Glomerular visceral epithelial cell (primary cell): ENCODE results near the gene LONP1.
"Not testable (repeated sequence)": the region's sequence is repeated elsewhere in the genome, so short reads cannot be mapped to it uniquely, and the experiment has no call there.

Source experiments
- DNase-seq: peaks from one replicate; pipeline ENCODE4 v3.0.0-alpha.2; 2016; ENCODE audit errors: extremely low spot score

Gene LONP1, protein sequence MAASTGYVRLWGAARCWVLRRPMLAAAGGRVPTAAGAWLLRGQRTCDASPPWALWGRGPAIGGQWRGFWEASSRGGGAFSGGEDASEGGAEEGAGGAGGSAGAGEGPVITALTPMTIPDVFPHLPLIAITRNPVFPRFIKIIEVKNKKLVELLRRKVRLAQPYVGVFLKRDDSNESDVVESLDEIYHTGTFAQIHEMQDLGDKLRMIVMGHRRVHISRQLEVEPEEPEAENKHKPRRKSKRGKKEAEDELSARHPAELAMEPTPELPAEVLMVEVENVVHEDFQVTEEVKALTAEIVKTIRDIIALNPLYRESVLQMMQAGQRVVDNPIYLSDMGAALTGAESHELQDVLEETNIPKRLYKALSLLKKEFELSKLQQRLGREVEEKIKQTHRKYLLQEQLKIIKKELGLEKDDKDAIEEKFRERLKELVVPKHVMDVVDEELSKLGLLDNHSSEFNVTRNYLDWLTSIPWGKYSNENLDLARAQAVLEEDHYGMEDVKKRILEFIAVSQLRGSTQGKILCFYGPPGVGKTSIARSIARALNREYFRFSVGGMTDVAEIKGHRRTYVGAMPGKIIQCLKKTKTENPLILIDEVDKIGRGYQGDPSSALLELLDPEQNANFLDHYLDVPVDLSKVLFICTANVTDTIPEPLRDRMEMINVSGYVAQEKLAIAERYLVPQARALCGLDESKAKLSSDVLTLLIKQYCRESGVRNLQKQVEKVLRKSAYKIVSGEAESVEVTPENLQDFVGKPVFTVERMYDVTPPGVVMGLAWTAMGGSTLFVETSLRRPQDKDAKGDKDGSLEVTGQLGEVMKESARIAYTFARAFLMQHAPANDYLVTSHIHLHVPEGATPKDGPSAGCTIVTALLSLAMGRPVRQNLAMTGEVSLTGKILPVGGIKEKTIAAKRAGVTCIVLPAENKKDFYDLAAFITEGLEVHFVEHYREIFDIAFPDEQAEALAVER

DNA sequence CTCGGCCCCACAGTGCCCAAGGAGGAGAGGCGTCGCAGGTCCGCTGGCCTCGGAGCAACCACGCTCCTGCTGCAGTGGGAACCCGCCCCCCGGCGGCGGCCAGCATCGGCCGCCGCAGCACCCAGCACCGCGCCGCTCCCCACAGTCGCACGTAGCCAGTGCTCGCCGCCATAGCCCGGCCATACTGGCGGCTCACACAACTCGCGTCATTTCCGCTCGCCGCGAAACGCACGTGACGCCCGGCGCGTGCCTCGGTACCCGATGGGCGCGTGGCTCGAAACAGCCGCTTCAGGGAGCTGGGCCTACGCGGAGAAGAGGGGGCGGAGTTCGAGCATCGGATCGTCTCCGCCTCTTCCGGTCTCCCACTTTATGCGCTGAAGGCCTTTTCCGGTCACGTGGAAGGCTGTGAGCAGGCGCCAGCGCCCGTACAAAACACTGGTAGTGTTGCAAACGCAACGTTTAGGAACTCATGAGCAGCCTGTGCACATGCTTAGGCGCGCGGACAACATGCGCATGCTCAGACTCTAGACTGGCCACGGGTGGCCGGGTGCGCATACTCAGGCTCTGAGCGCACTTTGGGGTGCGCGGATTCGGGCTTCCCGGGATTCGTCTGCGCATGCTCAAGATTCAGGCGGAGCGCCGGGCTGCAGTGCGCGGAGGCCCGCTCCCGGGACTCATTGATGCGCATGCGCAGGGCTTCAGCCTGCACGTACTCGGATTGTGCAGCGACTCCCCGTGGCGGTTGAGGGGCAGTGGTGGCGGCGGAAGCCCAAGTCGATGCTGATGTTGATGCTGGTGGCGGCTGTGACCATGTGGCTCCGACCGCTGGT lies at the start of gene LONP1, which contains the start of gene CATSPERD:
Gene LONP1 (minus strand): TSS at position 186 of the 830 bp plus-strand sequence. CDS start 14 bp downstream, at position 172.
Gene CATSPERD (plus strand): TSS at position 677 of the 830 bp plus-strand sequence. CDS start 101 bp downstream, at position 778.
- DNase-seq: peak; percentile 99

DNA sequence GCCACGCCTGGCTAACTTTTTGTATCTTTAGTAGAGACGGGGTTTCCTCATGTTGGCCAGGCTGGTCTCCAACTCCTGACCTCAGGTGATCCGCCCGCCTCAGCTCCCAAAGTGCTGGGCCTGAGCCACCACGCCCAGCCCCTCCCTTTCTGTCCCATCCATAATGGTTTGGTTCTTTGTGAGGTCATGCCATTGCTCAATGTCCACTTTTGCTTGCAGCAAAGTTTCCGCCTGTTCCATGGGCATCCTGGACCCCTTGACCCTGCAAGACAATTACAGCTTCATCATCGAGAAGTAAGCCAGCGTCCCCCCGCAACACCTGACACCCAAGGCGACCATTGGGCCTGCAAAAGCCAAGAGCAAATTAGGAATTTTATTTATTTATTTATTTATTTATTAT lies 48.0 kb upstream of the LONP1 start:
- no peak for DNase-seq

DNA sequence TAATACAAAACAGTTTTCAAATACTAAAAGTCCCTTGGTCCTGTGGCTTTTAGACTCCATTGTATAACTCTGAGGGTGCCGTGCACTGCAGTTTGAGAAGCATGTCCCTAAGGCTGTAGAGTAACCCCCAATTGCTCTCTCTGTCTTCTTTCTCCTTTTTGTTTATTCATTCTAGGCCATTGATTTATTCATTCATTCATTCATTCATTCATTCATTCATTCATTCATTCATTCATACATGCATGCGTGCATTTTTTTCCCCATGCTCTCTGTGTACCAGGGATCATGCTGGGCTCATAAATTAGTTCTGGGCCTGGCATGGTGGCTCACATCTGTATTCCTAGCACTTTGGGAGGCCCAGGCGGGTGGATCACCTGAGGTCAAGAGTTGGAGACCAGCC lies 45.3 kb upstream of the LONP1 start:
- no peak for DNase-seq

DNA sequence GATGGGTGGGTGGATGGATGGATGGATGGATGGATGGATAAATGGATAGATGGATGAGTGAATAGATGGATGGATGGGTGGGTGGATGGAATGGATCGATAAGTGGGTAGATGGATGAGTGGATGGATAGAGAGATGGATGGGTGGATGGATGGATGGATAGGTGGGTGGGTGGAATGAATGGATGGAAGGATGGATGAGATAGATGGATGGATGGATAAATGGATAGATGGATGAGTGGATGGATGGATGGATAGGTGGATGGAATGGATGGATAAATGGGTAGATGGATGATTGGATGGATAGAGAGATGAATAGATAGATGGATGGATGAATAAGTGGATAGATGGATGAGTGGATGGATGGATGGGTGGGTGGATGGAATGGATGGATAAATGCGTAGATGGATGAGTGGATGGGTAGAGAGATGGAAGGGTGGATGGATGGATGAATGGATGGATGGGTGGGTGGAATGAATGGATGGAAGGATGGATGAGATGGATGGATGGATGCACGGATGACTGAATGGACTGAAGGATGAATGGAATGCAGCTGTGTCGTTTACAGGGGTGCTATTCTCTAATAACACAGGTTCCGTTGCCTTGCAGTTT lies 42.8 kb upstream of the LONP1 start:
- DNase-seq: no peak

DNA sequence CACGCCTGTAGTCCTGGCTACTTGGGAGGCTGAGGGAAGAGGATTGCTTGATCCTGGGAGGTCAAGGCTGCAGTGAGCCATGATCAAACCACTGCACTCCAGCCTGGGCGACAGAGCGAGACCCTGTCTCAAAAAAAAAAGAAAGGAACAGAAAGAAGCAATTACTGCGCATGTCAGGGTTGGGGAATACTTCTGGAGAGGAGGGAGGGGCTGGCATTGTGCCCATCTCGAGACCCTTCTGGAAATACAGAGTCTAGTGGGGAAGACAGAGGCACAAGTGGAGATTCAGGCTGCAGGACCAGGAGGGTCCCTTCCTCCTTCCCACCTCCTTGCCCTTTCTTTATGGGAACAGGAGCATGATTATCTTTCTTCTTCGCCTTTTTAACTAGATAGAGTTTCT lies 33.8 kb upstream of the LONP1 start:
- no peak for DNase-seq

DNA sequence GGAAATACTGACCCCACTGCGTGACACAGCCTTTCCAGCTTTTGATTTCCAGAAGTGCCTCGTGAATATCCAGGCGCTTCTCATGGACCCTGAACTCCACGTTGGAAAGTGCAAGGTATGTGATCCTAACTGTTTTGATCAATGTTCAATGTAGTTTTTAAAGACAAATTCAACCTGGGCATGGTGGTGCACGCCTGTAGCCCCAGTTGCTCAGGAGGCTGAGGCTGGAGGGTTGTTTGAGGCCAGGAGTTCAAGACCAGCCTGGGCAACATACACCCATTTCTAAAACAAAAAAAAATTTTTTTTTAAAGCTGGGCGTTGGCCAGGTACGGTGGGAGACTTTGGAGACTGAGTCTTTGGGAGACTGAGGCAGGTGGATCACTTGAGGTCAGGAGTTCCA lies 31.8 kb upstream of the LONP1 start:
- no peak for DNase-seq

DNA sequence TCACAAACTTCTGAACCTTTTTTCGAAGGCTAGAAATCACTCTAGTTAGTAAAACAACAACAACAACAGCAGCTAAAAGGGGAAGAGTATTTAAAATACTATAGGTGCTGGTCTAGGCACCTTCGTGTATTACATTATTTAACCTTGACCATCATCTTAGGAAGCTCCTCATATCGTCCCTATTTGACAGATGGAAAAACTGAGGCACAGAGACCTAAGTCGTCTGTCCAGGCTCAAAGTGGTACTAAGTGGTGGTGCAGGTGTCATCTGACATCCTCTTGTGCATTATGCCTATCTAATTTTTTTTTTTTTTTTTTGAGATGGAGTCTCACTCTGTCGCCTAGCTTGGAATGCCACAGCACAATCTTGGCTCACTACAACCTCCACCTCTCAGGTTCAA lies 29.6 kb upstream of the LONP1 start:
- DNase-seq: no peak

DNA sequence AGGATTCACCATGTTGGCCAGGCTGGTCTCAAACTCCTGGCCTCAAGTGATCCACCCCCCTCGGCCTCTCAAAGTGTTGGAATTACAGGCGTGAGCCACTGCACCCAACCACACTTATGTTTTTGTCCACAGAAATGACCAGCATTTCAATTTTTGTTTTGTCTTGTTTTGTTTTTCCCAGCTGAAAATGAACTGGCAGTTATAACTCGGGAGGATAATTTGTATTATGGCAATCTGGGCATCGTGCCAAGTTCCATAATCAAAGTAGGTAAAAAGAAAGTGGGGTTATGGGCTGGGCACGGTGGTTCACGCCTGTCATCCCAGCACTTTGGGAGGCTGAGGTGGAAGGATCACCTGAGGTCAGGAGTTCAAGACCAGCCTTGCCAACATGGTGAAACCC lies 29.0 kb upstream of the LONP1 start:
- not testable (repeated sequence) for DNase-seq

DNA sequence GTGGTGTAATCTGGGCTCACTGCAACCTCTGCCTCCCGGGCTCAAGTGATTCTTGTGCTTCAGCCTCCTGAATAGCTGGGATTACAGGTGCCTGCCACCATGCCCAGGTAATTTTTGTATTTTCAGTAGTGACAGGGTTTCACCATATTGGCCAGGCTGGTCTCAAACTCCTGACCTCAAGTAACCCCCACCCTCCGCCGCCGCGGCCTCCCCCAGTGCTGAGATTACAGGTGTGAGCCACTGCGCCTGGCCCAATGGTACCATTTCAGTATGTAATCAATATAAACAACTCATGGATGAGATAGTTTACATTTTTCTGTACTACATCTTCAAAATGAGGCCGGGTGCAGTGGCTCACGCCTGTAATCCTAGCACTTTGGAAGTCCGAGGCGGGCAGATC lies 25.1 kb upstream of the LONP1 start:
- not testable (repeated sequence) for DNase-seq

DNA sequence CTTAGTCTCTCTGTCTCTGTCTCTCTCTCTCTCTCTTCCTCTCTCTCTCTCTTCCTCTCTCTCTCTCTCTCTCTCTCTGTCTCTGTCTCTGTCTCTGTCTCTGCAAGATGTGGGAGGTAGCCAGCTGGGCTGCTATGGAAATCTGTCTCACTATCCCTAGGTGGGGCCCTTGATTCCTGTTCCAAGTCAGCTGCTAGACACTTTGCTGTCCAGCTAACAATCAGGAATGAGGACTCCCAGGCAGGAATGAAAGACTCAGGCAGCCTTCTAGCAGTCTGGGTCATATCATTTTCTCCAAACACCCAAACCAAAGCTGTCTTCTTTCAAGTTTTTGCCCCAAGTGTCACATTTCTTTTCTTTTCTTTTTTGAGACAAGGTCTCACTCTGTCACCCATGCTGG lies 23.7 kb upstream of the LONP1 start:
- no peak for DNase-seq

DNA sequence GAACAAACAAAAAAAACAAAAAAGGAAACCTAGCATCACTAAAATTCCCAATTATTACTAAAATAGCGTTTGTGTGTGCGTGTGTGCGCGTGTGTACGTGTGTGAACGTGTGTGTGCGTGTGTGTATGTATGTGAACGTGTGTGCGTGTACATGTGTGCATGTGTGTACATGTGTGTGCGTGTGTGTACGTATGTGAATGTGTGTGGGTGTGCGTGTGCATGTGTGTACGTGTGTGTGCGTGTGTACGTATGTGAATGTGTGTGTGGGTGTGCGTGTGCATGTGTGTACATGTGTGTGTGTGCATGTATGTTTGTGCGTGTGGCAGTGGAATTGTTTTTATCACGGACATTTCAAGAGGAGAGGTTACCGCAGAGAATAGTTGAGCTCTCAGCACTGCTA lies 22.1 kb upstream of the LONP1 start:
- no peak for DNase-seq

DNA sequence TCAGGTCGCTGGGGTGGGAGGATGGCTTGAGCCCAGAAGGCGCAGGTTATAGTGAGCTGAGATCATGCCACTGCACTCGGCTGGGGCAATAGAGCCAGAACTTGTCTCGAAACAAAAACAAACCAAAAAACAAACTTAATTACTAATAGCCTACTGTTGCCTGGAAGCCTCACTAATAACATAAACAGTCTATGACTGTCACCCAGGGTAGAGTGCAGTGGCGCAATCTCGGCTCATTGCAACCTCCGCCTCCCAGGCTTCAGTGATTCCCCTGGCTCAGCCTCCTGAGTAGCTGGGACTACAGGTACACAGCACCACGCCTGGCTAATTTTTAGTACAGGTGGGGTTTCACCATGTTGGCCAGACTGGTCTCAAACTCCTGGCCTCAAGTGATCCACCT lies 18.5 kb upstream of the LONP1 start:
- no peak for DNase-seq

DNA sequence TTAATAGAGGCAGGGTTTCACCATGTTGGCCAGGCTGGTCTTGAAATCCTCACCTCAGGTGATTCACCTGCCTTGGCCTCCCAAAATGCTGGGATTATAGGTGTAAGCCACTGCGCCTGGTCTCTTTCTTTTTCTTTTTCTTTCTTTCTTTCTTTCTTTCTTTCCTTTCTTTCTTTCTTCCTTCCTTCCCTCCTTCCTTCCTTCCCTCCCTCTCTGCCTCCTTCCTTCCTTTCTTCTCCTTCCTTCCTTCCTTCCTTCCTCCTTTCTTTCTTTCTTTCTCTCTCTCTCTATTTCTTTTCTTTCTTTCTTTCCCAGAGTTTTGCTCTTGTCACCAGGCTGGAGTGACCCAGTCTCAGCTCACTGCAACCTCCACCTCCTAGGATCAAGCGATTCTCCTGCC lies 13.2 kb upstream of the LONP1 start:
- not testable (repeated sequence) for DNase-seq

DNA sequence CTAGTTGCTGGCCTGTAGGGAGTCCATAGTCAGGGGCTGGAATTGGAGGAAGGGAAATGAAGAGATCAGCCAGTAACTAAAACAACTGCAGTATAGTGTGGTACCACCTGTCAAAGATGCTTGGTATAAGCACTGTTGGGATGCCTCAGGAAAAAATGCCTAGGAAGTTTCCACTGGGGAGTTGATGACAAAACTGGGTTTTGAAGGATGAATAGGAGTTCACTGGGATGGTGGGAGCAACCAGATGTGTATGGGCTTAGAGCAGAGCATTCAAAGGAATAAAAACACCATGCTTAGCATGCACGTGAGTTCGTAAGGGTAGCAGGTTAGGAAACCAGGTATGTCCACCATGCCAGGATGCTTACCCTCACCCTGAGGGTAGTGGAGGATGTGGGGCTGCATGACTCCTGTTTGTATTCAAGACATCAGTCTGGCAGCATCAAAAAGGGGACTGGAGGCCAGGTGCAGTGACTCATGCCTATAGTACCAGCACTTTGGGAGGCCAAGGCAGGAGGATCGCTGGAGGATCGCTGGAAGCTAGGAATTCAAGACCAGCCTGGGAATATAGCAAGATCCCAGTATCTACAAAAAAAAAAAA lies 7.6 kb upstream of the LONP1 start:
- no peak for DNase-seq

DNA sequence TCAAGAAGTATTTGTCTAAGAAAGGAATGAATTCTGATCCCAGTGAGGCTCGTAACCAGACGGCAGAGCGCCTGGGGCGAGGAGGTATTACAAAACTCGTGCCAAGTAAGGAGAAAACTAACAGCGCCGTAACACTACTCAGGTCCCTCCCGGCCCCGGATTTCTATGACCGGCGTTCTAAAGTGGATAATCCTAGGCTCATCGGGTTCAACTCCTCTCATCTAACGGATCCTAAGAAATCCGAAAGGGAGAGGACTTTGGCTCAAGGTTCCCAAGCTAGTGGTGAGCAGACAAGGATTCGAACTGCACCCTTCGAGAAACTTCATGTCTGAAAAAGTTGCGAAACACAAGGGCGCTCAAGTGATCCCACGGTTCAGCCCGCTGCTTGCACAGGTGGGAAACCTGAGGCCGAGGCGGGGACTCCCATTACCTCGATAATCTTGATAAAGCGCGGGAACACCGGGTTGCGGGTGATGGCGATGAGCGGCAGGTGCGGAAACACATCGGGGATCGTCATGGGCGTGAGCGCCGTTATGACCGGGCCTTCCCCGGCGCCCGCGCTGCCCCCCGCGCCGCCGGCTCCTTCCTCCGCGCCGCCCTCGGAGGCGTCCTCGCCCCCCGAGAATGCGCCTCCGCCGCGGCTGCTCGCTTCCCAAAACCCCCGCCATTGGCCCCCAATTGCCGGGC lies 529 bp downstream of the LONP1 start:
- DNase-seq: no peak

DNA sequence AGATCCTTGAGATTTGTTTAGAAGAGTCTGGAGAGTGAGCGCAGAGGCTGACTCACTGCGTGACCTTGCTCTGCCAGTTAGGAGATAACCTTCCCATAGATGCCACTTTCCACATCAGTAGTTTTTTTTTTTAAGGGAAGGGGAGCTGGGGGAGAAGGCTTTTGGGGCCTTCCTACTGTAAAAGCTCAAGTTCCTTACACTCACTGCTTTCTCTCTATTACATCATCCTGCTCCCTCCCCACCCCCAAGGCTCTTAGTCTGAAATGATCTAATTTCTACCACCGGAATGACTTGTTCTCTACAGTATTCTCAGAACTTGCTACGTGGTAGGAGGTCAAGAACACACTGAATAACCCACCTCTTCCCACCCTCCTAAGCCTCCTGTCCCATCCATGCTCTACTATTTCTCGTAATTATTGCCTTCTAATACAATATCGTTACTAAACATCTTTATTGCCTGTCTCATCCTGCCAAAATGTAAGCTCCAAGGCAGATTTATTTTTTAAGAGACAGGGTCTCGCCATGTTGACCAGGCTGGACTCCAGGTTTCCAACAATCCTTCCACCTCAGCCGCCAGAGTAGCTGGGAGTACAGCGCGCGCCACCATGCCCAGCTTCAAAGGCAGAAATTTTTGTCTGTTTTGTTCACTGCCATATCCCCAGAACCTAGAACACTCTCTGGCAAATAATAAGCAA lies 1.2 kb downstream of the LONP1 start:
- DNase-seq: peak; percentile 78

DNA sequence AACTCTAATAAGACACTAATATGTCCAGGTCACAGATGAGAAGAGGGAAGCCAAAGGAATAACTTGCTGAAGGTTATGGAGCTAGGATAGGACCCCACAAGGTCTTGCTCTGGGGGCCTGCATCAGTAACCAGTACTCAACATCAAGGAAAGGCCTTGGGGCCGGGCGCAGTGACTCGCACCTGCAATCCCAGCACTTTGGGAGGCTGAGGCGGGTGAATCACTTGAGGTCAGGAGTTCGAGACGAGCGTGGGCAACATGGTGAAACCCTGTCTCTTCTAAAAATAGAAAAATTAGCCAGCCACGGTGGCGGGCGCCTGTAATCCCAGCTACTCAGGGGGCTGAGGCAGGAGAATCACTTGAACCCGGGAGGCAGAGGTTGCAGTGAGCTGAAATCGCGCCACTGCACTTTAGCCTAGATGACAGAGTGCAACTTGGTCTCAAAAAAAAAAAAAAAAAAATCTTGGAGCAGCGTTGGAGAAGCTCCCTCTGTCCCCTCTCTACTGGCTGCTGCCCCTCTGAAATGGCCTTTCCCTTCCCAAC lies 1.8 kb downstream of the LONP1 start:
- DNase-seq: peak; percentile 47

DNA sequence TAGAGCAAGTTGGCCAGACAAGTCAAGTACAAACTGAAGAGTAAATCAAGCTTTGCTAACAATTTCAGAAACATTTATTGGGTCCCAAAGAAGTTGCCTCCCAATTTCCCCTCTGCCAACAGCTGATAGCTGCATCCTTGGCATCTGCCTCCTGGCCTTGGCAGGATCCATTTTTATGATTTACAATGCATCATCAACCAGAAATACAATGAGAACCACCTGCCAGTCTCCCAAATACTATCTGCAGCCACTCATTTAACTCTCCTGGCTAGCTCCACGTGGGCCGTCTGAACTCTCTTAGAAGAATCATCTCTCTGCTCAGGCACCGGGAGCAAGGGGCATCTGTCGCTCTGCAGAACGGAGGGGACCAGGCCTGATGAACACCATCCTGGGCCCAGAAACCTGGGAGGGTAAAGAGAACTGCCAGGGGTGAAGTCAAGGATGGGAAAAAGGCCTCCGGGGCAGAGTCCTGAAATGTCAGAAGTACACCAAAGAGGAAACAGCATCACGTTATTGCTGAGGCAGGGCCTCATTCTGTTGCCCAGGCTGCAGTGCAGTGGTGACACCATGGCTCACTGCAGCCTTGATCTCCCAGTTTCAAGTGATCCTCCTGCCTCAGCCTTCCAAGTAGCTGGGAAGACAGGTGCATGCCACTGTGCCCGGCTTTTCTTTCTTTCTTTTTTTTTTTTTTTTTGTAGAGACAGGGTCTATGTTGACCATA lies 2.6 kb downstream of the LONP1 start:
- no peak for DNase-seq

DNA sequence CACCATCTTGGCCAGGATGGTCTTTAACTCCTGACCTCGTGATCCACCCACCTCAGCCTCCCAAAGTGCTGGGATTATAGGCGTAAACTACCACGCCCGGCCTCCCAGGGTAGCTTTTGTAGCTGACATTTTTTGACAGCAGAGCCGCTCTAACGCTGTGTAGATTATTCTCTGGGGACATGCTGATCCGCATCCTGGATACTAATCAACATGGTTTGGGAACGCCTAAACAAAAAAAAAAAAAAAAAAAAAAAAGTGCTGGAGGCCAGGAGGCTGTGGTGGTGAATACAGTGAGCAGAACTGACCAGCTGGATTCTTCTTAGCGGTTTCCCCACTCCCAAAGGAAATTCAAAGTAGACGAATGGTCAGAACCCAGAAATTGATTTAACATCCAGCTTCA lies 5.1 kb downstream of the LONP1 start:
- DNase-seq: no peak
